GM21529 (cell line): ENCODE measurements around the gene GULP1.

ENCODE experiments used
- ATAC-seq: cut with Tn5 transposase; IDR thresholded peaks from one replicate; pipeline ENCODE4 v1.9.1; 2021; ENCODE audit not compliant: unreplicated experiment

GULP1 gene

GRCh38 chr2:188629753-188630527 is 338.3 kb downstream of the GULP1 start:
- ATAC-seq = no peak

GRCh38 chr2:188631037-188631809 is 339.5 kb downstream of the GULP1 start:
- ATAC-seq = no peak

- no peak for ATAC-seq
These were observed 343.0 kb downstream of the GULP1 start for GRCh38 chr2:188634656-188635055.
